Measurements from ENCODE around the gene CGREF1. TPM values are rescaled to one million over a fixed set of nuclear protein-coding genes. Genes with fewer than 3 reads are reported as not detected.

CGREF1 gene
- total RNA-seq, 1 experiment from 2014 or later = 4.0 TPM

DNA sequence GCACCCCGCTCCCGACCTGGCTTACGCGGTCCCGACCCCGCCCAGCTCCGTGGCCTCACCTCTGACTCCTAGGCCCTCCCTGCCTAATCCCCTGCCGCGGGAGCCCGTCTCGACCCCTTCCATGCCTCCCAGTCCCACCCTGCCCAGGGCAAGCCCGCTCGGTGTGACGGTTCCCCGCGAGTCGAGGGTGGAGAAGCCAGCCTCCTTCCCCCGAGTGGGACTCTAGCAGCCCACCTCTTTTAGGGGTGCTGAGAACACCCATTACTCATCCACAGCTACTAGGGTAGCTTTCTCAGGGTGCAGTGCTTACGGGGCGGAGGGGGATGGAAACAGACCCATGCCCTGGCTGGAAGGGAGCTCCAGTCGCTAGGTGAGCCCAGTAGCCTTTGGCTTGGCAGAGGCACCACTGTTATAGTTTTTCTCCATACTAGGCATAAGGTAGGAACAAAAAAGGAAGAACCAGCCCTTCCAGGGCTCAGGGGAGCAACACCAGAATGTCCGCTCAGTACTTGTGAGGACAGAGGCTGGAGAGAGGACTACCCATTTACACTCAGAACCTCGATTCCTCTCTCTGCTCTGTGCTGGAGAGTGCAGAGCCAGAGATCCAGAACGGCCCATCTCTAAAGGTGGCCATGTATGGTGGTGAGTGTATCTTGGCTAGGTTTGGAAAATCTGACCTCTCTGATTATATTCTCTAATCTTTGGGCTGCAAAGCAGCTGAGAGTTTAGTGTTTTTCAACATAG is 66.9 kb downstream of the CGREF1 start:
- ChIA-PET CTCF (interaction anchor here (0.6 to 2.3 kb wide), 5 partner anchors 19 to 251 kb away, joined by 3 to 21 read pairs (median 3); partner anchors contain the start of gene OST4), RAD21 (ENCODE audit: low non-redundant PET in 1 of 2, low total read pairs in 2 of 2, uncharacterized antibody in 2 of 2, unreplicated experiment in 2 of 2) (interaction anchor here in 1 of 2 experiments (2.1 kb wide), 1 partner anchor 90 kb away, joined by 7 read pairs; no protein-coding TSS in a partner anchor), POLR2A (interaction anchor here (1.0 kb wide), 1 partner anchor 19 kb away, joined by 5 read pairs; the partner anchor contains the start of gene OST4)
- Histone ChIP-seq H3K27me3 (ENCODE audit: insufficient read depth, low read length) (no peaks in the 10 kb centered on the region), H3K79me2 (ENCODE audit: insufficient read depth, low read length) (no peaks in the 10 kb centered on the region), H3K27ac (ENCODE audit: low read depth, low read length) (peak overlapping the region; percentile 69), H4K20me1 (ENCODE audit: insufficient read depth) (no peaks in the 10 kb centered on the region), H3K9me2 (ENCODE audit: insufficient read depth) (no peaks in the 10 kb centered on the region), H3K9me3 (ENCODE audit: control insufficient read depth in 1 of 2, insufficient read depth in 1 of 2, low read depth in 1 of 2, low read length in 2 of 2) (no peaks in the 10 kb centered on the region), H3K36me3 (ENCODE audit: control insufficient read depth in 1 of 2, insufficient read depth in 2 of 2, low read length in 2 of 2) (peaks cover 8 to 14% of the 10 kb centered on the region in 2 experiments; a peak in 2 of 4 replicates), H3K4me3 (replicated peaks in 1 of 2; ENCODE audit: low read depth in 1 of 2, low read length in 2 of 2) (peak overlapping the region; percentile 88 to 94), H2AFZ (ENCODE audit: low read depth, low read length, poor library complexity, severe bottlenecking) (no peak overlapping the region), H3K9ac (ENCODE audit: low read length) (peak overlapping the region; percentile 74), H3K4me1 (ENCODE audit: control insufficient read depth in 1 of 2, insufficient read depth in 2 of 2, low read length in 2 of 2) (peaks cover 11 to 25% of the 10 kb centered on the region in 2 experiments), H3K4me2 (ENCODE audit: low read length) (peak overlapping the region; percentile 100)
- TF ChIP-seq, protein P1, sequence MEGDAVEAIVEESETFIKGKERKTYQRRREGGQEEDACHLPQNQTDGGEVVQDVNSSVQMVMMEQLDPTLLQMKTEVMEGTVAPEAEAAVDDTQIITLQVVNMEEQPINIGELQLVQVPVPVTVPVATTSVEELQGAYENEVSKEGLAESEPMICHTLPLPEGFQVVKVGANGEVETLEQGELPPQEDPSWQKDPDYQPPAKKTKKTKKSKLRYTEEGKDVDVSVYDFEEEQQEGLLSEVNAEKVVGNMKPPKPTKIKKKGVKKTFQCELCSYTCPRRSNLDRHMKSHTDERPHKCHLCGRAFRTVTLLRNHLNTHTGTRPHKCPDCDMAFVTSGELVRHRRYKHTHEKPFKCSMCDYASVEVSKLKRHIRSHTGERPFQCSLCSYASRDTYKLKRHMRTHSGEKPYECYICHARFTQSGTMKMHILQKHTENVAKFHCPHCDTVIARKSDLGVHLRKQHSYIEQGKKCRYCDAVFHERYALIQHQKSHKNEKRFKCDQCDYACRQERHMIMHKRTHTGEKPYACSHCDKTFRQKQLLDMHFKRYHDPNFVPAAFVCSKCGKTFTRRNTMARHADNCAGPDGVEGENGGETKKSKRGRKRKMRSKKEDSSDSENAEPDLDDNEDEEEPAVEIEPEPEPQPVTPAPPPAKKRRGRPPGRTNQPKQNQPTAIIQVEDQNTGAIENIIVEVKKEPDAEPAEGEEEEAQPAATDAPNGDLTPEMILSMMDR (IDR thresholded peaks at IDR 0.05 in 2 of 3, conservative IDR thresholded peaks at IDR 0.05 in 1 of 3; ENCODE audit: borderline replicate concordance in 1 of 3, insufficient read depth in 1 of 3, low read depth in 2 of 3, low read length in 2 of 3) = no peak
- TF ChIP-seq ZFX (IDR thresholded peaks at IDR 0.05) = 0 out of 2 replicates have a peak, but pooled peaks have one; percentile 5
- ATAC-seq (no peak; the same call in 1 of the 2 replicates), DNase-seq (ENCODE audit: low read depth, low spot score) (no peak)
- BruUV-seq (replicated peaks) = no TSS peak
- intact Hi-C loops (cut with micrococcal nuclease) = no loop called here

All from HCT116 (cell line).